ENCODE data around the gene PDE8A. TPM values are rescaled to one million over a fixed set of nuclear protein-coding genes. Genes with fewer than 3 reads are reported as not detected.
"Not testable (repeated sequence)": the region's sequence is repeated elsewhere in the genome, so short reads cannot be mapped to it uniquely, and the experiment has no call there.

Gene PDE8A
- total RNA-seq, 2 donors from 2014 or later, result 63.3 to 85.3 TPM

- no peak overlapping the region for H3K27ac ChIP-seq
- intact Hi-C loops (cut with DNase I), result no loop called here
- no peaks in the 10 kb centered on the region for H3K27me3 ChIP-seq
- H3K4me3 ChIP-seq, result no peak overlapping the region
- no peaks in the 10 kb centered on the region for H3K36me3 ChIP-seq
- H3K4me1 ChIP-seq, result no peaks in the 10 kb centered on the region
- H3K9me3 ChIP-seq, result no peaks in the 10 kb centered on the region
- H3K9ac ChIP-seq (ENCODE audit: low read depth in 2 of 2, low read length in 2 of 2), result no peak overlapping the region
- TF ChIP-seq, protein P1, sequence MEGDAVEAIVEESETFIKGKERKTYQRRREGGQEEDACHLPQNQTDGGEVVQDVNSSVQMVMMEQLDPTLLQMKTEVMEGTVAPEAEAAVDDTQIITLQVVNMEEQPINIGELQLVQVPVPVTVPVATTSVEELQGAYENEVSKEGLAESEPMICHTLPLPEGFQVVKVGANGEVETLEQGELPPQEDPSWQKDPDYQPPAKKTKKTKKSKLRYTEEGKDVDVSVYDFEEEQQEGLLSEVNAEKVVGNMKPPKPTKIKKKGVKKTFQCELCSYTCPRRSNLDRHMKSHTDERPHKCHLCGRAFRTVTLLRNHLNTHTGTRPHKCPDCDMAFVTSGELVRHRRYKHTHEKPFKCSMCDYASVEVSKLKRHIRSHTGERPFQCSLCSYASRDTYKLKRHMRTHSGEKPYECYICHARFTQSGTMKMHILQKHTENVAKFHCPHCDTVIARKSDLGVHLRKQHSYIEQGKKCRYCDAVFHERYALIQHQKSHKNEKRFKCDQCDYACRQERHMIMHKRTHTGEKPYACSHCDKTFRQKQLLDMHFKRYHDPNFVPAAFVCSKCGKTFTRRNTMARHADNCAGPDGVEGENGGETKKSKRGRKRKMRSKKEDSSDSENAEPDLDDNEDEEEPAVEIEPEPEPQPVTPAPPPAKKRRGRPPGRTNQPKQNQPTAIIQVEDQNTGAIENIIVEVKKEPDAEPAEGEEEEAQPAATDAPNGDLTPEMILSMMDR (IDR thresholded peaks at IDR 0.05), result no peak
- DNase-seq, result no peak
Measured at GRCh38 chr15:85174521-85174920, 192.9 kb downstream of the PDE8A start.

- peak; percentile 53 for DNase-seq
- H3K9ac ChIP-seq (ENCODE audit: low read depth in 2 of 2, low read length in 2 of 2); H3K27ac ChIP-seq; H3K4me3 ChIP-seq; H3K27me3 ChIP-seq; H3K36me3 ChIP-seq; H3K9me3 ChIP-seq; intact Hi-C loops (cut with DNase I); H3K4me1 ChIP-seq: not testable (repeated sequence)
Measured at GRCh38 chr15:85177042-85177515, 195.4 kb downstream of the PDE8A start.

DNA sequence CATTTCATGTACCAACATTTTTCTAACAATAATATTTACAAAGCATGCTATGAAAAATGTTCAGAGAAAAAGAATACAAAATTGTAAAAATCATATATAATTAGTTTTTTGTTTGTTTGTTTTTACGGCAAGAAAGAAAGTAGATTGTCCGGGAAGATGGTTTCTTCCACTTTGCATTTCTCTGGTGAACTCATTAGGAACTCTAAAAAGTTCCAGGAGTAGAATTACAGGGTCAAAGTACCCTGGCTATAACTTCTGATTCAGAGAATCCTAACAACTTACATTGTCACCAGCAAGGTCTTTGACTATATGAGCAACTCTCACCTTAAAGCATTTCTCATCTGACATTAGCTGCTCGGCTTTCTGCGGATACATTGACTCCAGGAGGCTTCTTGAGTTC lies 196.7 kb downstream of the PDE8A start:
- Histone ChIP-seq H3K4me3 (no peak overlapping the region), H3K27me3 (no peaks in the 10 kb centered on the region), H3K27ac (no peak overlapping the region), H3K9ac (ENCODE audit: low read depth in 2 of 2, low read length in 2 of 2) (no peak overlapping the region), H3K4me1 (no peaks in the 10 kb centered on the region), H3K36me3 (no peaks in the 10 kb centered on the region), H3K9me3 (no peaks in the 10 kb centered on the region)
- intact Hi-C loops (cut with DNase I), result no loop called here
- DNase-seq, result no peak
- TF ChIP-seq, protein P1 (IDR thresholded peaks at IDR 0.05), result no peak

DNA sequence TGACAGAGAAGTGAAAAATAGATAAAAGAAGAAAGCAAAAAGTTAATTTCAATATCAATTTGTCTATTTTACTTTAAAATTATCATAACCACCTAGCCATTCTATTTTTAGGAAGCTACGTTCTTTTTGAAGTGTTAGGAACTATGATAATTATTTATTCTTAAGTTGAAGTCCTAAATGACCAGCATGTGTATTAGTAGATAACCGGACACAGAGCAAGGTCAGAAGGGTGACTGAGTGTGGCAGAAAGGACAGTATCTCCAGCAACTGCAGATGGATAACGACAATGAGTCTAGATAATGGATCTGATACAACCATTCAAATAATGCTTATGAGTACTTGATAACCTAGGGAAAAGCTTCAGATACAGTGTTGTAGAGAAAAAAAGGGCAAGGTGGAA lies 198.0 kb downstream of the PDE8A start:
- intact Hi-C loops (cut with DNase I), result no loop called here
- no peak overlapping the region for H3K4me3 ChIP-seq
- TF ChIP-seq, protein P1 (IDR thresholded peaks at IDR 0.05), result no peak

GRCh38 chr15:85185350-85185749 lies 203.7 kb downstream of the PDE8A start:
- intact Hi-C loops (cut with DNase I); H3K4me3 ChIP-seq: not testable (repeated sequence)

More for the DNA sequence above, 198.0 kb downstream of the PDE8A start:
- H3K27me3 ChIP-seq, result no peaks in the 10 kb centered on the region
- H3K9me3 ChIP-seq, result no peaks in the 10 kb centered on the region
- no peak for DNase-seq
- H3K4me1 ChIP-seq, result no peaks in the 10 kb centered on the region
- H3K9ac ChIP-seq (ENCODE audit: low read depth in 2 of 2, low read length in 2 of 2), result no peak overlapping the region
- H3K36me3 ChIP-seq, result no peaks in the 10 kb centered on the region
- H3K27ac ChIP-seq, result no peak overlapping the region

DNA sequence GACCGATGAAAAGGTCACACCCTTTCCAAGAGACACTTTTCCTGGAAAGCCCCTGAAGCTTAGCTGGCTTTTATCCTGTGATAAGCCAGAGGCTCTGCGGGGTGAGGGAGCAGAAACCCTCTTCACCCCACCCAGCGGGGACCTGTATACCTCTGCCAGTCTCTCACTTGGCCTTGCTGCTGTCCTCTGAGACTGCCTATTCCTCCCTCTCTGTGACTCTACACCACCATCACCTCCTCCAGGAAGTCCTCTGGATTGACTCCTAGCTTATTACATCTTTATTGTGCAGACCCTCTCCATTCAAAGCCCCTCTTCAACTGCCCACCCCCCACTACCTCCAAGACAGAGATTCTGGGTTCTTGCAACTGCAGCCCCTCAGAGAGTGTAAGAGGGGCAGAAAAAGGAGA lies 206.5 kb downstream of the PDE8A start:
- intact Hi-C loops (cut with DNase I); H3K4me3 ChIP-seq; H3K27ac ChIP-seq; H3K4me1 ChIP-seq; H3K27me3 ChIP-seq; H3K9me3 ChIP-seq; H3K9ac ChIP-seq (ENCODE audit: low read depth in 2 of 2, low read length in 2 of 2); DNase-seq; H3K36me3 ChIP-seq: not testable (repeated sequence)

More at GRCh38 chr15:85185350-85185749, 203.7 kb downstream of the PDE8A start:
- not testable (repeated sequence) for H3K27me3 ChIP-seq; H3K9me3 ChIP-seq; H3K36me3 ChIP-seq; H3K4me1 ChIP-seq; H3K9ac ChIP-seq (ENCODE audit: low read depth in 2 of 2, low read length in 2 of 2); H3K27ac ChIP-seq; DNase-seq

Other genes starting within 250 kb of the PDE8A start
- 10 to 100 TPM; 25.9 to 27.0 TPM for gene ZNF592, start 233.3 kb upstream of the PDE8A start, total RNA-seq
- 1 to 10 TPM in 1 of 2 donors, under 1 TPM in 1; 0.74 to 2.4 TPM for gene ALPK3, start 164.5 kb upstream of the PDE8A start, total RNA-seq
- gene SLC28A1, start 97.2 kb upstream of the PDE8A start, total RNA-seq, result under 1 TPM in 1 of 2 donors, not detected in 1; 0.80 TPM